H9 (cell line): ENCODE measurements around the gene CDH8. TPM values are rescaled to one million over a fixed set of nuclear protein-coding genes. Genes with fewer than 3 reads are reported as not detected.

ENCODE experiments used
- DNase-seq: peaks from one replicate; pipeline ENCODE4 v3.0.0-alpha.2; 2017
- H2AFZ ChIP-seq: one replicate; pipeline ENCODE4 v1.6.1; 2013; ENCODE audit warnings: mild to moderate bottlenecking, low read length, control low read depth, moderate library complexity
- H2AK5ac ChIP-seq: 2 replicates; pipeline ENCODE4 v1.6.1; 2013; ENCODE audit warnings: low read length, control low read depth, mixed read lengths; ENCODE audit not compliant: insufficient read length
- H2BK120ac ChIP-seq: one replicate; pipeline ENCODE4 v1.6.1; 2013; ENCODE audit warnings: low read depth, mild to moderate bottlenecking, low read length, control low read depth, inconsistent platforms; ENCODE audit not compliant: poor library complexity, severe bottlenecking
- H2BK12ac ChIP-seq: 2 replicates; pipeline ENCODE4 v1.6.1; 2013; ENCODE audit warnings: low read length, control low read depth, mixed read lengths, low read depth; ENCODE audit not compliant: insufficient read length
- H2BK15ac ChIP-seq: 2 replicates; pipeline ENCODE4 v1.6.1; 2013; ENCODE audit warnings: low read depth, low read length, control low read depth
- H2BK20ac ChIP-seq: one replicate; pipeline ENCODE4 v1.6.1; 2013; ENCODE audit warnings: low read depth, mild to moderate bottlenecking, low read length, control low read depth, inconsistent platforms; ENCODE audit not compliant: poor library complexity, severe bottlenecking
- H2BK5ac ChIP-seq: 2 replicates; pipeline ENCODE4 v1.6.1; 2013; ENCODE audit warnings: low read length, control low read depth, mixed read lengths; ENCODE audit not compliant: insufficient read length
- H3K14ac ChIP-seq: 2 replicates; pipeline ENCODE4 v1.6.1; 2013; ENCODE audit warnings: low read length, control low read depth; ENCODE audit not compliant: insufficient read depth
- H3K18ac ChIP-seq: 2 replicates; pipeline ENCODE4 v1.6.1; 2013; ENCODE audit warnings: low read depth, mild to moderate bottlenecking, mixed read lengths, low read length, control low read depth; ENCODE audit not compliant: insufficient read length
- H3K23ac ChIP-seq: 2 replicates; pipeline ENCODE4 v1.6.1; 2013; ENCODE audit warnings: low read length, control low read depth, mixed read lengths, low read depth; ENCODE audit not compliant: insufficient read length
- H3K23me2 ChIP-seq: 2 replicates; pipeline ENCODE4 v1.6.1; 2013; ENCODE audit warnings: low read depth, mild to moderate bottlenecking, mixed read lengths, low read length, control low read depth; ENCODE audit not compliant: insufficient read length, poor library complexity, severe bottlenecking
- H3K27ac ChIP-seq: 2 replicates; pipeline ENCODE4 v1.5.1; 2013; ENCODE audit warnings: low read length, control low read depth, mixed read lengths, low read depth; ENCODE audit not compliant: insufficient read length
- H3K27me3 ChIP-seq: 2 replicates; pipeline ENCODE4 v1.6.1; 2013; ENCODE audit warnings: low read length, control low read depth, inconsistent platforms; ENCODE audit not compliant: insufficient read depth
- H3K4ac ChIP-seq: 2 replicates; pipeline ENCODE4 v1.6.1; 2013; ENCODE audit warnings: low read depth, mild to moderate bottlenecking, control low read depth, inconsistent platforms, low read length, moderate library complexity
- H3K4me1 ChIP-seq: 2 replicates; pipeline ENCODE4 v1.6.1; 2013; ENCODE audit warnings: low read length, control low read depth, inconsistent platforms; ENCODE audit not compliant: insufficient read depth
- H3K4me2 ChIP-seq: 2 replicates; pipeline ENCODE4 v1.6.1; 2013; ENCODE audit warnings: low read length, control low read depth, mixed read lengths; ENCODE audit not compliant: insufficient read length, insufficient read depth
- H3K56ac ChIP-seq: 2 replicates; pipeline ENCODE4 v1.6.1; 2013; ENCODE audit warnings: low read depth, mild to moderate bottlenecking, mixed read lengths, low read length, control low read depth; ENCODE audit not compliant: insufficient read length
- H3K79me1 ChIP-seq: 2 replicates; pipeline ENCODE4 v1.6.1; 2013; ENCODE audit warnings: low read depth, mild to moderate bottlenecking, moderate library complexity, low read length, control low read depth, inconsistent platforms; ENCODE audit not compliant: insufficient read depth, poor library complexity, severe bottlenecking
- H3K79me2 ChIP-seq: 2 replicates; pipeline ENCODE4 v1.6.1; 2013; ENCODE audit warnings: low read length, control low read depth, inconsistent platforms; ENCODE audit not compliant: insufficient read depth
- H3K9ac ChIP-seq: 2 replicates; pipeline ENCODE4 v1.6.1; 2013; ENCODE audit warnings: low read length, control low read depth, mixed read lengths; ENCODE audit not compliant: insufficient read length; ENCODE audit errors: extremely low read depth
- H3K9me3 ChIP-seq: one replicate; pipeline ENCODE4 v1.6.1; 2013; ENCODE audit warnings: low read depth, low read length, inconsistent platforms; ENCODE audit not compliant: control insufficient read depth
- H3T11ph ChIP-seq: one replicate; pipeline ENCODE4 v1.6.1; 2013; ENCODE audit warnings: mild to moderate bottlenecking, low read length, control low read depth, inconsistent platforms
- H4K20me1 ChIP-seq: one replicate; pipeline ENCODE4 v1.6.1; 2013; ENCODE audit not compliant: control insufficient read depth, insufficient read length, insufficient read depth
- H4K5ac ChIP-seq: 2 replicates; pipeline ENCODE4 v1.6.1; 2013; ENCODE audit warnings: low read depth, mild to moderate bottlenecking, mixed read lengths, low read length, control low read depth; ENCODE audit not compliant: insufficient read length
- H4K8ac ChIP-seq: replicated peaks from 2 replicates; pipeline ENCODE4 v1.6.1; 2013; ENCODE audit warnings: low read length, control low read depth, mixed read lengths, low read depth; ENCODE audit not compliant: insufficient read length
- H4K91ac ChIP-seq: 2 replicates; pipeline ENCODE4 v1.6.1; 2013; ENCODE audit warnings: low read depth, mild to moderate bottlenecking, moderate library complexity, mixed read lengths, low read length, control low read depth; ENCODE audit not compliant: insufficient read length
- H3K27ac Mint-ChIP-seq, 3 experiments: 2 replicates in 2 of 3; 3 replicates in 1 of 3; pipeline ENCODE4 v1.8.0; 2020 to 2021; ENCODE audit warnings: mixed read lengths in 3 of 3, mild to moderate bottlenecking in 1 of 3, moderate library complexity in 1 of 3
- H3K27me3 Mint-ChIP-seq: 2 replicates; pipeline ENCODE4 v1.8.0; 2021; ENCODE audit warnings: low read depth, mild to moderate bottlenecking, moderate library complexity, mixed read lengths
- H3K36me3 Mint-ChIP-seq, 3 experiments: 2 replicates in 2 of 3; 3 replicates in 1 of 3; pipeline ENCODE4 v1.8.0; 2020 to 2021; ENCODE audit warnings: low read depth in 3 of 3, mixed read lengths in 3 of 3; ENCODE audit not compliant: insufficient read depth in 1 of 3
- H3K4me1 Mint-ChIP-seq, 2 experiments: 2 replicates each; pipeline ENCODE4 v1.8.0; 2020; ENCODE audit warnings: mixed read lengths in 2 of 2
- H3K4me3 Mint-ChIP-seq, 2 experiments: 2 replicates in 1 of 2; 3 replicates in 1 of 2; pipeline ENCODE4 v1.8.0; 2020 to 2021; ENCODE audit warnings: mild to moderate bottlenecking in 2 of 2, mixed read lengths in 2 of 2, moderate library complexity in 1 of 2
- H3K9me3 Mint-ChIP-seq, 2 experiments: 2 replicates in 1 of 2; 3 replicates in 1 of 2; pipeline ENCODE4 v1.8.0; 2020; ENCODE audit warnings: mild to moderate bottlenecking in 2 of 2, mixed read lengths in 2 of 2, moderate library complexity in 1 of 2
- CTCF ChIP-seq: fragments of 200-600 bp; sonication (generic); conservative IDR thresholded peaks from 3 replicates; pipeline ENCODE4 v1.8.0; 2021; ENCODE audit warnings: antibody characterized with exemption, mild to moderate bottlenecking
- WGBS: extraction: QIAGEN DNeasy Blood & Tissue Kit; methylation state at CpG from one replicate; pipeline ENCODE4 v1.1.7; 2013; ENCODE audit warnings: missing lambda C conversion rate, low lambda C conversion rate, mixed read lengths; ENCODE audit not compliant: insufficient read length; ENCODE audit errors: extremely low coverage; 5-methylcytosine and 5-hydroxymethylcytosine counted together
- total RNA-seq: library from RNA; stranded (reverse); gene quantifications from 2 replicates; pipeline ENCODE4 v1.2.1, GENCODE V29; 2021

Gene CDH8
- total RNA-seq, 1 experiment from 2014 or later, result 12.0 TPM

GRCh38 chr16:61945511-61945910 is 90.7 kb downstream of the CDH8 start:
- Histone ChIP-seq H2BK12ac (no peak overlapping the region), H4K20me1 (no peaks in the 10 kb centered on the region), H2BK20ac (no peak overlapping the region), H3K23me2 (no peaks in the 10 kb centered on the region), H3K4ac (no peak overlapping the region), H3K4me2 (no peak overlapping the region), H4K8ac (no peak overlapping the region), H3K4me1 (no peaks in the 10 kb centered on the region; the same call in 1 of the 2 replicates), H3K56ac (no peak overlapping the region), H3K23ac (no peak overlapping the region), H3K9ac (no peak overlapping the region), H2AK5ac (no peak overlapping the region), H3K27ac (no peak overlapping the region), H3K14ac (no peak overlapping the region), H2AFZ (no peak overlapping the region), H3K9me3 (no peaks in the 10 kb centered on the region), H3K79me1 (no peaks in the 10 kb centered on the region), H2BK5ac (no peak overlapping the region), H3K79me2 (no peaks in the 10 kb centered on the region), H2BK120ac (no peak overlapping the region), H2BK15ac (no peak overlapping the region), H3T11ph (no peak overlapping the region), H4K5ac (no peak overlapping the region), H3K18ac (no peak overlapping the region), H4K91ac (no peak overlapping the region), H3K27me3 (no peaks in the 10 kb centered on the region)
- Mint-ChIP-seq H3K27ac (no peak overlapping the region; a peak in 1 of 7 replicates), H3K4me1 (peaks cover 36 to 39% of the 10 kb centered on the region in 2 experiments), H3K36me3 (peaks cover 0 to 7% (median 7%) of the 10 kb centered on the region in 3 experiments; a peak in 2 of 7 replicates), H3K27me3 (no peaks in the 10 kb centered on the region; the same call in 1 of the 2 replicates), H3K4me3 (no peak overlapping the region), H3K9me3 (peaks cover 3% of the 10 kb centered on the region in 2 experiments; a peak in 2 of 5 replicates)
- DNase-seq, result no peak
- no CpG with 5 or more reads among the region's 4 CpGs for WGBS
- TF ChIP-seq CTCF, result no peak
